Kidney epithelial cell (primary cell): ENCODE measurements around the gene CXCL16. TPM values are rescaled to one million over a fixed set of nuclear protein-coding genes. Genes with fewer than 3 reads are reported as not detected.
A peak's percentile ranks its signal among the peaks of the same experiment; 100 is the strongest.

Source experiments
- DNase-seq: peaks from one replicate; pipeline ENCODE4 v3.0.0-alpha.2; 2010; ENCODE audit warnings: low read depth
- H3K27me3 ChIP-seq: 2 replicates; pipeline ENCODE4 v1.6.0; 2011; ENCODE audit warnings: low read length; ENCODE audit not compliant: control insufficient read depth, insufficient read depth
- H3K36me3 ChIP-seq: 2 replicates; pipeline ENCODE4 v1.5.1; 2011; ENCODE audit warnings: low read length; ENCODE audit not compliant: control insufficient read depth, insufficient read depth
- H3K4me3 ChIP-seq: 2 replicates; pipeline ENCODE4 v1.5.1; 2011; ENCODE audit warnings: low read depth, mild to moderate bottlenecking, control low read depth, low read length
- CTCF ChIP-seq: IDR thresholded peaks from 2 replicates; pipeline ENCODE4 v1.5.1; 2011; ENCODE audit warnings: mild to moderate bottlenecking, moderate library complexity, low read length, control low read depth, inconsistent platforms; ENCODE audit not compliant: insufficient read depth, poor library complexity, severe bottlenecking
- total RNA-seq: library from RNA; depleted of rRNA; stranded (reverse); fragments of >200 nt; gene quantifications from 2 replicates; pipeline ENCODE4 v1.2.3, GENCODE V29; 2015

The CXCL16 gene
- total RNA-seq: 96.1 and 106 TPM in 2 replicates

- Histone ChIP-seq H3K4me3 (peak within 1 kb of the TSS; percentile 63), H3K36me3 (no peaks in the 10 kb centered on the region), H3K27me3 (peaks cover 42% of the 10 kb centered on the region)
- no peak for DNase-seq
- TF ChIP-seq CTCF: no peak
Observed at GRCh38 chr17:4739122-4740024, at the start of gene CXCL16, which contains the start of gene ZMYND15. TSS of gene CXCL16 (minus strand) at chr17:4739928. CDS start at chr17:4739339, 589 bp downstream. TSS of gene ZMYND15 (plus strand) at chr17:4739833. CDS start at chr17:4740549, 716 bp downstream.

GRCh38 chr17:4788807-4789700 lies 49.3 kb upstream of the CXCL16 start, which contains the start of gene GLTPD2:
TSS of gene GLTPD2 (plus strand) at chr17:4788964. CDS start at chr17:4789012, 48 bp downstream.
- peaks cover 39% of the 10 kb centered on the region for H3K27me3 ChIP-seq
- peak within 1 kb of the TSS; percentile 62 for H3K4me3 ChIP-seq
- H3K36me3 ChIP-seq: no peaks in the 10 kb centered on the region
- no peak for DNase-seq
- no peak for TF ChIP-seq CTCF

- Histone ChIP-seq H3K27me3 (peaks cover 45% of the 10 kb centered on the region), H3K4me3 (no peak overlapping the region), H3K36me3 (no peaks in the 10 kb centered on the region)
- no peak for DNase-seq
- no peak for TF ChIP-seq CTCF
Observed at GRCh38 chr17:4788159-4788806, 48.6 kb upstream of the CXCL16 start.

GRCh38 chr17:4786516-4786915 lies 46.8 kb upstream of the CXCL16 start:
- Histone ChIP-seq H3K27me3 (peaks cover 55% of the 10 kb centered on the region), H3K4me3 (no peak overlapping the region)
- no peak for TF ChIP-seq CTCF

GRCh38 chr17:4786106-4786511 lies 46.4 kb upstream of the CXCL16 start, which contains the start of gene VMO1:
TSS of gene VMO1 (minus strand) at chr17:4786364. CDS start at chr17:4786352, 12 bp downstream.
- DNase-seq: no peak
- no peaks in the 10 kb centered on the region for H3K36me3 ChIP-seq
- no peak for TF ChIP-seq CTCF
- peaks cover 55% of the 10 kb centered on the region for H3K27me3 ChIP-seq
- H3K4me3 ChIP-seq: no peak within 1 kb of the TSS

More at GRCh38 chr17:4786516-4786915, 46.8 kb upstream of the CXCL16 start:
- DNase-seq: no peak
- no peaks in the 10 kb centered on the region for H3K36me3 ChIP-seq
